Measurements from ENCODE around the gene ENPP3. TPM values are rescaled to one million over a fixed set of nuclear protein-coding genes. Genes with fewer than 3 reads are reported as not detected.
"Not testable (repeated sequence)": the region's sequence is repeated elsewhere in the genome, so short reads cannot be mapped to it uniquely, and the experiment has no call there.

ENPP3 gene
- polyA plus RNA-seq, 4 donors = 8.3 to 13.7 (median 9.0) TPM

- DNase-seq (ENCODE audit: low read depth in 4 of 4, low spot score in 3 of 4) = no peak
These were observed 45.3 kb downstream of the ENPP3 start for GRCh38 chr6:131682442-131682841.

GRCh38 chr6:131683479-131683878 lies 46.4 kb downstream of the ENPP3 start:
- DNase-seq (ENCODE audit: low read depth in 4 of 4, low spot score in 3 of 4) = no peak

- no peak for DNase-seq (ENCODE audit: low read depth in 4 of 4, low spot score in 3 of 4)
These were observed 48.2 kb downstream of the ENPP3 start for GRCh38 chr6:131685266-131685780.

- DNase-seq (ENCODE audit: low read depth in 4 of 4, low spot score in 3 of 4) = no peak
These were observed 49.9 kb downstream of the ENPP3 start for GRCh38 chr6:131687022-131687421.

- DNase-seq (ENCODE audit: low read depth in 4 of 4, low spot score in 3 of 4) = no peak
These were observed 51.2 kb downstream of the ENPP3 start for GRCh38 chr6:131688286-131688685.

GRCh38 chr6:131692031-131692430 lies 54.9 kb downstream of the ENPP3 start:
- DNase-seq (ENCODE audit: low read depth in 4 of 4, low spot score in 3 of 4) = no peak

- no peak for DNase-seq (ENCODE audit: low read depth in 4 of 4, low spot score in 3 of 4)
These were observed 55.5 kb downstream of the ENPP3 start for GRCh38 chr6:131692589-131692988.

GRCh38 chr6:131693384-131693783 lies 56.3 kb downstream of the ENPP3 start:
- DNase-seq (ENCODE audit: low read depth in 4 of 4, low spot score in 3 of 4) = no peak

- DNase-seq (ENCODE audit: low read depth in 4 of 4, low spot score in 3 of 4) = peak; percentile 13 to 52 (median 44)
These were observed 57.8 kb downstream of the ENPP3 start for GRCh38 chr6:131694832-131695426.

- no peak for DNase-seq (ENCODE audit: low read depth in 4 of 4, low spot score in 3 of 4)
These were observed 59.9 kb downstream of the ENPP3 start for GRCh38 chr6:131696956-131697355.

- not testable (repeated sequence) for DNase-seq (ENCODE audit: low read depth in 4 of 4, low spot score in 3 of 4)
These were observed 63.7 kb downstream of the ENPP3 start for GRCh38 chr6:131700851-131701250.

- not testable (repeated sequence) for DNase-seq (ENCODE audit: low read depth in 4 of 4, low spot score in 3 of 4)
These were observed 66.8 kb downstream of the ENPP3 start for GRCh38 chr6:131703905-131704304.

GRCh38 chr6:131710917-131711316 lies 73.8 kb downstream of the ENPP3 start, which contains the start of gene CTAGE9:
Gene CTAGE9, minus strand, starts transcription at chr6:131711017. Its CDS starts 0 bp downstream, at chr6:131711017.
- not testable (repeated sequence) for DNase-seq (ENCODE audit: low read depth in 4 of 4, low spot score in 3 of 4)

- DNase-seq (ENCODE audit: low read depth in 4 of 4, low spot score in 3 of 4) = not testable (repeated sequence)
These were observed 78.5 kb downstream of the ENPP3 start for GRCh38 chr6:131715567-131715966.

GRCh38 chr6:131717836-131718542 lies 80.9 kb downstream of the ENPP3 start:
- no peak for DNase-seq (ENCODE audit: low read depth in 4 of 4, low spot score in 3 of 4)

- DNase-seq (ENCODE audit: low read depth in 4 of 4, low spot score in 3 of 4) = peak in 2 of 4 donors; percentile 12 to 31
These were observed 84.1 kb downstream of the ENPP3 start for GRCh38 chr6:131721161-131721560.

- DNase-seq (ENCODE audit: low read depth in 4 of 4, low spot score in 3 of 4) = no peak
These were observed 87.0 kb downstream of the ENPP3 start for GRCh38 chr6:131724114-131724513.

- no peak for DNase-seq (ENCODE audit: low read depth in 4 of 4, low spot score in 3 of 4)
These were observed 90.4 kb downstream of the ENPP3 start for GRCh38 chr6:131727467-131727866.

GRCh38 chr6:131727868-131728267 lies 90.8 kb downstream of the ENPP3 start:
- no peak for DNase-seq (ENCODE audit: low read depth in 4 of 4, low spot score in 3 of 4)

- no peak for DNase-seq (ENCODE audit: low read depth in 4 of 4, low spot score in 3 of 4)
These were observed 91.3 kb downstream of the ENPP3 start for GRCh38 chr6:131728296-131728939.

- DNase-seq (ENCODE audit: low read depth in 4 of 4, low spot score in 3 of 4) = no peak
These were observed 92.4 kb downstream of the ENPP3 start for GRCh38 chr6:131729550-131729949.
